Skin epidermis (tissue), 12 donors: ENCODE measurements around the gene CACNG1.

ENCODE experiments used
- H3K27ac ChIP-seq, 21 experiments: fragments of 200-600 bp; sonication (generic) in 11 of 21; one replicate each; pipeline ENCODE4 v1.5.0; 2020; ENCODE audit warnings: mild to moderate bottlenecking in 3 of 21, inconsistent platforms in 2 of 21, moderate library complexity in 2 of 21
- H3K4me3 ChIP-seq, 7 experiments: fragments of 200-600 bp; sonication (generic) in 2 of 7; one replicate each; pipeline ENCODE4 v1.5.0; 2020; ENCODE audit warnings: inconsistent platforms in 2 of 7, mild to moderate bottlenecking in 2 of 7, moderate library complexity in 1 of 7

The CACNG1 gene, protein sequence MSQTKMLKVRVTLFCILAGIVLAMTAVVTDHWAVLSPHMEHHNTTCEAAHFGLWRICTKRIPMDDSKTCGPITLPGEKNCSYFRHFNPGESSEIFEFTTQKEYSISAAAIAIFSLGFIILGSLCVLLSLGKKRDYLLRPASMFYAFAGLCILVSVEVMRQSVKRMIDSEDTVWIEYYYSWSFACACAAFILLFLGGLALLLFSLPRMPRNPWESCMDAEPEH

DNA sequence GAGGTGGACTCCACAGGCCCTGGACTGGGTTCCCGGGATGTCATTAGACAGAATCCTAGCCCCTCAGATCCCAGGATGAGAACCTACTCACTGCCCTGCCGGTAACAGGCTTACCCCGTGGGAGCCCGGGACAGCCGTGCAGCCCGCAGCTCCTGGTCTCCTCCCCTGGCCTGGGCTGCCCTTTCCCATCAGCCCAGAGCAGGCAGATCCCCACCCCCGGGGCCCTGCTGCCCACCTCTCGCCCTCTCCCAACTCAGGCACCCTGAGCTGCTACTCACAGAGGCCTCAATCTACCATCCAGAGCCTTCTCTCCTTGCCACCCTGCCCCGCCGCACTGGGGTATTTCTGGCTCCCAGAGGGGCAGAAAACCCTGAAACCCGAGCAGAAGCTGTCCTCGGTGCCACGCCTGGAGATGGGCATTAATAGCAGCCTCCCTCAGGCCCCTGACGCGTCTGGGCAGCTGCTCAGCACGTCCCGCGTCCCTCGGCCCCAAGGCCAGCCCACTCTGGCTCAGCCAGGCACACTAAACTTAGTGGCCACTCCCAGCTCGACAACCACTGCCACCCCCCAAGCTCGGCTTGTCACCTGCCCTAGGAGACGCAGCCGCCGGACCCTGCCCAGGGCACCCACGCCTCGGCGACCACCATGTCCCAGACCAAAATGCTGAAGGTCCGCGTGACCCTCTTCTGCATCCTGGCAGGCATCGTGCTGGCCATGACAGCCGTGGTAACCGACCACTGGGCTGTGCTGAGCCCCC lies at the start of gene CACNG1:
TSS of gene CACNG1 (plus strand) at position 539 of the 757 bp plus-strand sequence. CDS start at position 646, 107 bp downstream.
- Histone ChIP-seq H3K4me3 (no peak within 1 kb of the TSS), H3K27ac (no peak within 1 kb of the TSS)

DNA sequence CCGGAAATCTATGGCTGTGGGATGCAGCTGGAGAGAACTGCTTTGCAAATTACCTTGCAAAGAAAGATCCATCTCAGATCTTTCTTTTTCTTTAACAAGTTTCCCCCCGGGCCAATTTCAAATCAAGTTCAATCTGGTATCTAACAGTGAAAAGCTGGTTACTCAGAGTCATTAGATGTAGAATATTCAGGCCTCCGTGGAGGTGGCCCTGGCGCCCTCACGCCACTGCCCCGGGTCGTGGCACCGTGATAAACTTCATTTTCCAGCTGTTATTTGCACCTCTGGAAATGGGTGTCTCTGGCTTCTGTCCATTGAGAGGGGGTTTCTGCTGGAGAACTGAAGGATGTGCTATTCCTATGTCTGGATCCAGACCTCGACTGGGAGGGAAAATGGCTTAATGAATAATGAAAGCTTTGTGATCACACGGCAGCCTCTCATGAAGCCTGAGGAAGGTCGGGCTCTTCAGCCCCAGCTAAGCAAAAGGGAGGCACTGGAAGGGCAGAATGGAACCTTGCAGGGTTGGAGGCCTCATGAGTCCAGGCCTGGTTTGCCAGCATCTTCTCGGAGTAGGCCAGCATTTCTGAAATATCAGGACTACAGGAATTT lies 49.3 kb upstream of the CACNG1 start:
- Histone ChIP-seq H3K27ac (no peak overlapping the region), H3K4me3 (no peak overlapping the region)

DNA sequence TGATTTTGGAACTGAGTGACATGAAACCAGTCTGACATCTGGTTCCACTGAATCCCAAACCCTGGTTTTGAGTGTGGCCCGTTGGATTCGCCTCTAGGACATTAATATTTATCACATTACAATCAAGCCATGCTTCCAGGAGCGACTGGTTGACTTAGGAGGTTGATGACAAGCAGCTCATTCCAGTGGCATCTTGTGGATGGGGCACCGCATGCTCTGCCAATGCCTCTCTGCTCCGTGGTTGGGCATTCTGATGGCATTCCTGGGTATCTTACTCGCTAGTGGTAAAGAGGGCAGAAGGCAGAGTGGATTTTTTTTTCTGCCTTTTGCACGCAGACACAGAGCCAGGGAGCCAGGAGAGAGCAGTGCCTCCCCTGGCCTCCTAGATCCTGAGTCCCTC lies 48.4 kb upstream of the CACNG1 start:
- no peak overlapping the region for H3K27ac ChIP-seq
- H3K4me3 ChIP-seq, result no peak overlapping the region

DNA sequence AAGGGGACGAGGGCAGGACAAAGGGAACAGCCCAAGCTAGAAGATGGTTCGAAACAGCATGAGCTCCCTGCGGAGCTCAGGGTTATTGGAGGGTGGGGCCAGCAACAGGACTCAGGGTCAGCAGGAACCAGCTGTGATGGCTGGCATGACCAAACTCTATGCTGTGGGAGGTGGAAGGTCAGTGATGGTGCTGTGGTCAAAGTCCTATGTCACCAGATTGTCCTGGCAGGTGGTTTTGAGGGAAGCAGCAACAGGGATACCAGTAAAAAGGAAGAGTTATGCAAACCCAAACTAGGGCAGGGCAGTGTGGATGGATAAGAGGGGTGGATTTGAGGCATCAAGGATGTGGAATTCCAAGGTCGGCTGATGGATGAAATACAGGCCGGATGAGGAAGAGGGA lies 47.4 kb upstream of the CACNG1 start:
- Histone ChIP-seq H3K27ac (no peak overlapping the region), H3K4me3 (no peak overlapping the region)

DNA sequence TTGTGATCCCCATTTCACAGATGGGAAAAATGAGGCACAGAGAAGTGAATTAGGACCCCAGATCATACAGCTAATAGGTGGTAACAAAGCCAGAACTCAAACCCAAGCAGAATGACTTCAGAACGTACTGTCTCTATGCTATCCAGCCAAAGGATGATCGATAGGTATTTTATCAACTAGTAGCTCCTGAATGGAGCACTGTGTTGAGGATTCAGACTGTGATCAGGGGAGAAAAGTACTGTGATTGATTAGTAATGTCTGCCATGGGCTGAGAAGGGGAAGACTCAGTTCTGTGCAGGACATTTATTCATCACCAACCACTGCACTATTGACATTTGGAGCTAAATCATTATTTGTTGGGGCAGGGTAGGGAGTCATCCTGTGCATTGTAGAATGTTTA lies 41.1 kb upstream of the CACNG1 start:
- Histone ChIP-seq H3K4me3 (no peak overlapping the region), H3K27ac (no peak overlapping the region)

DNA sequence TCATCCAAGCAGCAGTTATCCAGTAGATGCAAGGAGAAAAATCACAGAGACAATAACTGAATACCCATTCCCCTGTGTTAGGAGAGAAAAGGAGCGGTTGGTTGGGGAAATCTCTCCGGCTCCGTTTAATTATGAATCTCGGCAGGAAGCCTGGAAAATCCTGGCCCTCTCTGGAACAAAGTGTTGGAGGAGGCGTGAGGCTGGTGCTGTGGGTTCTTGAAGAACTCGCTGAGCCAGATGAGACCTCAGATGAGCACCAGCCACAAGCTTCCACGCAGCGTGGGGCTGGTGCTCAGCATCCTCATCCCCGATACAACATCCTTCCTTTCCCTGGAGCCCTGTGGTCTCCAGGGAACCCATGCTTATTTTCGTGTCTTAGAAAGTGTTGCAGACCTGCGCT lies 40.2 kb upstream of the CACNG1 start:
- Histone ChIP-seq H3K4me3 (no peak overlapping the region), H3K27ac (no peak overlapping the region)

DNA sequence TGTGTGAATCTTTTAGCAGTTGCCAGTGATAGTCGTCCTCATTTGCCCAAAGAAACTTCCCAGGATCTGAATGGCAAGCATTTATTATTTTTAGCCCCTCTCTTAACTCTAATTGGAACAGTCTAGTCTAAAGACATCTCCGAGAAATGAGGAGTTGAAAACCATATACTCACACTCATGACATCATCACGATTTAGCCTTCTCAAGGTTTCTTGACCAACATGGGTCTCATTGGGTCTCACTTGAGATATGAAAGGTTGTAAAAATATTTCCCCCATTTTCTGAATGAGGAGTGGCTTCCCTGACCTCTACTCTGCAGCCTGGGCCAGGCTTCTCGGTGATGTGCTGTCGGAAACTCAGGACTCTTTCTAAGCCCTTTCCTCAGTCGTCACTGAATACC lies 37.1 kb upstream of the CACNG1 start:
- Histone ChIP-seq H3K4me3 (no peak overlapping the region), H3K27ac (no peak overlapping the region)

DNA sequence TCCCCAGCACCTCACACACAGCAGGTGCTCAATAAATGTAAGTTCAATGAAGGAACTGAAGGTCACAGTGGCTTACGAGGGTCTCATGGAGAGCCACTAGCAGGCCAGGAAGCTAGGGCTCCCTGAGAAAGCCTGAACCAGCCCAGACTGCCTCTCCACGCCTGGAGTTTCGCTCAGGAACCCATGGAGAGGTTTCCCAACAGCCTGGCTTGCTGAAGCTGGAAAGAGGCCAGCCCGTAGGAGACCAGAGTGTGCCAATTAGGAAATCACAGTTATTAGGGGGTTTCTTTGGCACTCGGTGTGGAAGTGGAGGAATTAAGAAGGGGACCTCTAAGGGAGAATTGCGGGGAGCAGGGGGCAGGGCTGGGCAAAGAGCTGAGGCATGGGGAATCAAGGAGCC lies 36.3 kb upstream of the CACNG1 start:
- H3K27ac ChIP-seq, result no peak overlapping the region
- no peak overlapping the region for H3K4me3 ChIP-seq

DNA sequence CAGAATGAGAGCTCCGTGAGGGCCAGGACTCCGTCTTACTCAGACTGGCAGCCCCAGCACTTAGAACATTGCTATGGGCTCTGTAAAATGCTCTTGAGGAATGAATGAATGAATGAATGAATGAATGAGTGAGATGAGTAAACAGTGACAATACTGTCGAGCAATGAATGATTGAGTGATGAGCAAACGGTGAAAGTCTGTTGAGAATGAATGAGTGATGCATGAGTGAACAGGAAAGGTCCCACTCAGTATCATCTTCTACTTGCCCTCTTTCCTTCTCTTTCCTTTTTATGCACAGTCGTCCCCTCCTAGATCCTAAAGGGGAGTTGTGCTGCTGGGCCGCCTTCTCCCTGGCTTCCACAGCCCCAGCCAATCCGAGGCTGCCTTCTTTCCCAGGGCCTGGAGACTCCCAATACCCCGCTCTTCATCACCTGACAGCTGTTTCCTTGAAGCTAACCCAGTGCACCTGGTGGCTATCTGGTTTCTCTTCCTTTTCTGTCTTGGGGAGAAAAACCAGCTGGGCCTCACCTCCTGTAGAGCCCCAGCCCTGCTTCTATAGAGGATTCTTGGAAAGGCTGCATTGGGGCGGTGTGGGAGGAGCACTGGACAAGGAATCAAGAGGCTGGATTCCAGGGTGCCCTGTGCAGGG lies 32.7 kb upstream of the CACNG1 start:
- H3K27ac ChIP-seq, result no peak overlapping the region
- H3K4me3 ChIP-seq, result no peak overlapping the region

DNA sequence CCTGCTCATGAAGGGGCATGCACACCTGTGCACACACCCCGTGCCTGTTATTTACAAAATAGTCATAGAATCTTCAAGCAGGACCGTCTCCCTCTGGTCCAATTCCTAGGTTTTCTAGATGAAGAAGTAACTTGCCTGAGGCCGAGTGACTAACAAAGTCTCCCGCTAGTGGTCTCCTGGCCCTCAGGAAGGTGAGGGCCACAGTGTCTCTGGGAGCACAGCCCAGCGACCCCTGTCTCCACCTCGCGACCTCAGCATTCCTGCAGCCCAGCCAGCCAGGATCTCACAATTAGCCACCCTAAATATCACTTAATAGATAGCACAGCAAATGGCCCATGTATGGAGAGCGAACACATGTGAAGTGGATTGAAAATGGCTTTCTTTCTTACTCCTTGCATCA lies 30.5 kb upstream of the CACNG1 start:
- no peak overlapping the region for H3K27ac ChIP-seq
- H3K4me3 ChIP-seq, result no peak overlapping the region

DNA sequence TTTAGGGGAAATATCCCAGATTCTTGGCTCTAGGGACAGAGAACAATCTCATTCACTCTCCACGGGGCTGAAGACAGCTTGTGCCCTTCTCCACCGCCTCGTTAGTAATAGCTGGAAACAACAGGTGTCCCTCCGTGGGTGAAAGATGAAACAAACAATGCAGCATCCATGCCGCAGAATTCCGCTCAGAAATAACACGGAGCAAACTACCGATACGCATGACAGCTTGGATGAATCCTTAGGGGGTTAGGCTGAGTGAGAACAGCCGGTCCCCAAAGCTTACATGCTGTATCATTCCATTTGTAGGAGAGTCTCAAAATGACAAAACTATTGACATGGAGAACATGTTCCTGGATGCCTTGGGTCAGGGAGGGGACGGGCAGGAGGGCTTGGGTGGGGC lies 29.4 kb upstream of the CACNG1 start:
- H3K4me3 ChIP-seq, result no peak overlapping the region
- H3K27ac ChIP-seq, result no peak overlapping the region

DNA sequence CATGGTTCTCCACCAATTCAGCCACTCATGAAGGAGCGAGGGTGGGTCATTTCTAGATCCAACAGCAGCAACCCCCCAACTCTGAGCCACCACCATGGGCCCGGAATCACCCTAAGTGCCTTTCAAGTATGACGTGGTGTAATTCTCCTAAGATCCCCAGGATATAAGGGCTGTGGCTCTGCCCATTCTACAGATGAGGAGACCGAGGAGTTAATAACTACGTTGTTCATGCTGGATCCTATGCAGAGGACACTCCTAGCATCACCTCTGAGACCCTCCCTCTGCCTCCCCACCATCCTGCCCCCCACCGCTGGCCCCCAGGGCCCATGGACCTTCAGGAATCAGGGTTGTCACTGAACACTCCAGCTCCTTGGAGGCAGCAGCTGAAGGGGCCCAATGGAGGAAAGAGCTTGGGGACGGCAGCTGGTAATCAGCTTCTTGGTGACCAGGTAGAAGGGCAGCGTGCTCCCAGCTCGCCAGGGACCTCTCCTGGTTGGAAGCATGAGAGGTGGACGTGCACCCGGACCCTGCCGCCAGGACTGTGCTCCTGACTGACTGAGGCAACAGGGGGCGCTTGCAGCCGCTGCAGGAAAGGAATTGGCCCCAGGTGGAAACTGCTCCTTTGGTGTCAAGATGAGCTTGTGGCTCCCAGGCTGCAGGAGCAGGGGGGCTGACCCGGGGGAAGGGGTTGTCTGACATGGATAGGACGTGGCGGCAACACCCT lies 28.2 kb upstream of the CACNG1 start:
- no peak overlapping the region for H3K27ac ChIP-seq
- H3K4me3 ChIP-seq, result no peak overlapping the region

DNA sequence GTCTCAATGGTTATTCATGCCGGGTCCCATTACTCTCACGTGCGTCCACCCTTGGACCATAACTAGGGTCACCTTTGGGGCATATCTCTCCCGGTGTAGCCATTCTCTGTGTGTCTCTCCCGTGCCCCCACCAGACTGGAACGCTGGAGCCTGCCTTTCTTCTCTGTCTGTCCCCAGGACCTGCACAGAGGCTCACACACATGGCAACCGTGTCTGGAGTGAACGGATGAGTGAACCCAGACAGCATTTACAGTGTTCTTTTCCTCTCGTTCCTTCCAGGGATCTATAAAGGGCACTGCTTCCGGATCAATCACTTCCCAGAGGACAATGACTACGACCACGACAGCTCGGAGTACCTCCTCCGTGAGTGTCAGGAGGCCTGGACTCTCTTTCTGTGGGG lies 26.4 kb upstream of the CACNG1 start:
- no peak overlapping the region for H3K27ac ChIP-seq

DNA sequence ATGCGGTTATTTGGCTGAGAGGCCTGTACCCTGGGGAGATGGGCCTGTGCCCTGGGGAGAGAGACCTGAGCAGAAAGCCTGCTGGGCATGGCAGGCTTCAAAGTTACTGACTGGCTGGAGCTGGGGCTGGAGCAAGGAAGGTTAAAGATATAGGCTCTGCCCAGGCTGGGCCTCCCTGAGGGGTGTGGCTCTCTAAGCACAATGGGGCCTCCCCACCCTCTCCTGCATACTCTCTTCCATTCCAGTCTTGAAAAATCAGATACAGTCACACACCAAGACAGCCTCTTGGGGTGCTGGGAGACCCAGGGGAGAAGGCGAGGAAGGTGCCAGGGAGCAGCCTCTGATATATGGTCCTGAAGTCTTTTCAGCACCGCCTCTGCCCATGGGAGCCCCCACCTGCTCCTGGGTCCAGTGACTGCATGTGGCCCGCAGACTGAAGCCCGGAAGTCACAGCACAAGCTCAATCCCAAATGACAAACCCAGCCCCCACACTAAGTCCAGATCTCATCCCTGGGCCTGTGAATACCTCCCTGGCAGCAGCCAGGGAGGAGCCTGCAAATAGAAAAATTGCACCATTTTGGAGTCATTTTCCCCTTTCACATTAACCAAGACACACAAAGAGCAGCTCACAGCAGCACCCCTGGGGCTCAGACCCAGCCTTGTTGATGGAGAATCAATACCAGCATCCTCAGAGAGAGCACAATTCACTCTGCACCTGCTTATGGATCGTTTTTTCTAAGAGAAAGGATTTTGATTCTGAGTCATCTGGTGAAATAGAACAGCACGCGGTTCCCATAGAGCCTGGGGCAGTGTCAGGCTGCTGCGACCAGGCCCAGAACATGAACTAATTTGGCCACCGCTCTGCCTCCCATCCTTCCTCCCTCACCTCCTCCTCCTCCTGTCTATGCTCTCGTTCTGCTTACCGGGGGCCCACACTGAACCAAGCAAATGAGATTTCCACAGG lies 25.6 kb upstream of the CACNG1 start:
- no peak overlapping the region for H3K27ac ChIP-seq
- H3K4me3 ChIP-seq, result no peak overlapping the region

More for the DNA sequence above, 26.4 kb upstream of the CACNG1 start:
- H3K4me3 ChIP-seq, result no peak overlapping the region

DNA sequence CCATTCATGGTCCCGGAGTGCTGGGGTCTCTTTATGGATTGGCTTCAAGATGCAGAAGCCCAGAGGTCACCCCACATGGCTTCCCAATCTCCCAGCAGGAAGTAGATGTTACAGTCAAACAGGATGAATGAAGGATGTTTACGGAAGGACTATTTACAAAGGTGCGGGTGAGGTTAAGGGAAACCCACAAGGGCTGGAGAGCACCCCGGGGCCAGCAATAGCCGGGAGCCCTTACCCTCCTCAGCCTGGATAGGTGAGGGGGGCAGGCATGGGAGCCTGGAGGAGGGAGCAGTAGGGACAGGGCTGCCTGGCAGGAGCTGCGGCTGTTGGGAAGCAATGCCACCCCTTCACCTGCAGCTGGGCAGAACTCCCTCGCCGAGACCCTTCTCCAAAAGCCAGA lies 24.5 kb upstream of the CACNG1 start:
- Histone ChIP-seq H3K27ac (no peak overlapping the region), H3K4me3 (no peak overlapping the region)

DNA sequence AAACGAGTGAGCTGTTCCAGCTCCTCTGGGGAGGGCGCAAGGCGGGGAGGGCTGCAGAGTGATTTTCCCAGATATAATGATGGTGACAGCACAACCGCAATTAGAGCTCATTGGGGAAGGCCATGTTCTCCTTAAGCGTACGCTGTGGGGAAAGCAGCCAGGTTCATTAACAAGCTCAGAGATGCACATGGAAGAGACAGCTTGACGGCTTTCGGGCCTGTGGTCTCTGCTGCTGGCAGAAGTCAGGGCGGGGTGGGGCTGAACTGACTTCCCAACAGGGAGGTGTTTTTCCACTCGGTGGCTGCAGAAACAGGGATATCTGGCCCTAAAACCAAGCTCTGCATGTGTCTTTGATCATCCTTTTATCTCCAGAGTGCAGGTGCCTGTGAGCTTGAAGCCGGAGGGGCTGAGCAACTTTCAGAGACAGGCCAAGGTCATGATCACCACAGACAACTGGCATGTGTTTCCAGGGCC lies 24.0 kb upstream of the CACNG1 start:
- Histone ChIP-seq H3K27ac (no peak overlapping the region), H3K4me3 (no peak overlapping the region)

DNA sequence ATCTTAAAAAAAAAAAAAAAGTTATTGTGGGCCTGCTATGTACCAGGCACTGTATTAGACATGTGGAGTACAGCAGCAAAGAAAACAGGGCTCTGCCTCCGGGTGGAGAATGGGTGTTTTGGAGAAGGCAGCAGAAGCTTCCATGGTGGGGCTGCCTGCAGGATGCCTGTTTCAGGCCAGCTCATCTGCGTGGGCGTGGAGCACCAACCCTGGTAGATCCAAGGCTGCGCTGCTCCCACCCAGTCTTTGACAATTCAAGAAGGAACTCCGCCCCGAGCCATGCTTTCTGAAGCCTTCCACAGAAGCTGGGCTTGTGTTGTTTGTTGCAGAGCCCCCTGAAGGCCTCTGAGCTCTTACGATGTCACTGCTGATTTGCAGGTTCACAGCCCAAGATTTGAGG lies 23.2 kb upstream of the CACNG1 start:
- Histone ChIP-seq H3K4me3 (no peak overlapping the region), H3K27ac (no peak overlapping the region)

DNA sequence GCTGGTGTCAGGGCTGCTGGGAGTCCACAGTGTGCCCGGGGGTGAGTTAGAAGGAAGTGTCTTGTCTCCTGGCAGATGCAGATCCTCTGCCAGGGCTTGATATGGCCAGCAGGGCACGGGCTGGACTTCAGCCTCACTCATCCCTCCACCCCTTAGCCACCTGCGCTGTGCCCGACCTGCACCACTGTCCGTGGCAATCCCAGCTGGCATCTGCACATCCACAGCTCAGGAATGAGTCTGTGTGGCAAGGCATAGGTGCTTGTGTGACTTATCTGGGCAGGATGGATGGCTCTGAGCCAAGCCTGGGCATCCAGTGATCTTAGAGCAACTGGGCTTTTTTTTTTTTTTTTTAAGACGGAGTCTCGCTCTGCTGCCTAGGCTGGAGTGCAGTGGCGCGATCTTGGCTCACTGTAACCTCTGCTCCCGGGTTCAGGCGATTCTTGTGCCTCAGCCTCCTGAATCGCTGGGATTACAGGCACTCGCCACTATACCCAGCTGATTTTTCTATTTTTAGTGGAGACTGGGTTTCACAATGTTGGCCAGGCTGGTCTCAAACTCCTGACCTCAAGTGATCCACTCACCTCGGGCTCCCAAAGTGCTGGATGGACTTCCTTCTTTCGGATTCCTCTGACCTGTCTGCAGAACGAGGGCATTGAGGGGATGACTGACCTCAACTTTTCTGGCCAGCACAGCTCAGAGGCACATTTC lies 22.5 kb upstream of the CACNG1 start:
- no peak overlapping the region for H3K4me3 ChIP-seq

More for the DNA sequence above, 22.5 kb upstream of the CACNG1 start:
- H3K27ac ChIP-seq, result no peak overlapping the region
